Stomach (tissue), 9 donors: ENCODE measurements around the gene GADD45A. TPM values are rescaled to one million over a fixed set of nuclear protein-coding genes. Genes with fewer than 3 reads are reported as not detected.

Experiments
- DNase-seq, 2 donors: peaks; one replicate each; pipeline versions ENCODE4 v3.0.0 to v3.0.0-alpha.2; 2013 to 2019
- H3K27ac ChIP-seq, 5 donors: fragments of 200-600 bp in 4 of 5; sonication (generic) in 4 of 5; one replicate each; pipeline ENCODE4 v1.5.1; 2013 to 2019; ENCODE audit warnings: mild to moderate bottlenecking in 1 of 5, moderate library complexity in 1 of 5
- H3K27me3 ChIP-seq, 3 donors: fragments of 200-600 bp; sonication (generic); one replicate each; pipeline ENCODE4 v1.5.1; 2017 to 2019; ENCODE audit warnings: mixed run types in 1 of 3
- H3K36me3 ChIP-seq, 4 donors: fragments of 200-600 bp; sonication (generic); 1 replicate in 3 of 4; 2 replicates in 1 of 4; pipeline ENCODE4 v1.5.1; 2016 to 2019
- H3K4me1 ChIP-seq, 4 donors: fragments of 200-600 bp; sonication (generic); one replicate each; pipeline ENCODE4 v1.5.1; 2016 to 2019
- H3K4me3 ChIP-seq, 4 donors: fragments of 200-600 bp; sonication (generic) in 3 of 4; one replicate each; pipeline ENCODE4 v1.5.1; 2016 to 2019; ENCODE audit warnings: mild to moderate bottlenecking in 1 of 4
- H3K9me3 ChIP-seq, 4 donors: fragments of 200-600 bp; sonication (generic); one replicate each; pipeline ENCODE4 v1.5.1; 2016 to 2019
- CTCF ChIP-seq, 7 experiments: fragments of 450-650 bp in 4 of 7; fragments of 200-600 bp in 3 of 7; sonication (generic) in 3 of 7; IDR thresholded peaks; one replicate each; pipeline ENCODE4 v1.5.1; 2016 to 2019; ENCODE audit warnings: antibody characterized with exemption in 7 of 7, control low read depth in 2 of 7, mild to moderate bottlenecking in 1 of 7
- EP300 ChIP-seq: sonication (generic); formaldehyde crosslinking; IDR thresholded peaks from one replicate; pipeline ENCODE4 v1.6.1; 2017; ENCODE audit warnings: antibody characterized with exemption
- POLR2A ChIP-seq, 4 donors: fragments of 450-650 bp; IDR thresholded peaks; one replicate each; pipeline ENCODE4 v1.6.1; 2016; ENCODE audit warnings: antibody characterized with exemption in 4 of 4, control low read depth in 2 of 4, mild to moderate bottlenecking in 1 of 4, moderate library complexity in 1 of 4
- POLR2AphosphoS5 ChIP-seq, 3 donors: sonication (generic); formaldehyde crosslinking; IDR thresholded peaks; one replicate each; pipeline ENCODE4 v1.6.1; 2016; ENCODE audit warnings: antibody characterized with exemption in 3 of 3
- WGBS, 5 donors: extraction: QIAGEN DNeasy Blood & Tissue Kit in 3 of 5; methylation state at CpG; one replicate each; pipeline versions ENCODE4 v1.1.5 to v1.1.7; 2013 to 2018; 5-methylcytosine and 5-hydroxymethylcytosine counted together
- intact Hi-C: fragments of 100-400 bp; cut with DNase I; formaldehyde crosslinking; loops from one replicate; pipeline ENCODE4 v1.15.1; 2023; ENCODE audit warnings: low total_unique reads
- polyA plus RNA-seq, 3 donors: library from polyadenylated mRNA; stranded (reverse); fragments of 200-250 nt; gene quantifications; one replicate each; pipeline ENCODE4 v1.2.3, GENCODE V29; 2013
- total RNA-seq, 5 donors: library from RNA; depleted of rRNA; stranded (reverse); fragments of >200 nt; gene quantifications; one replicate each; pipeline versions ENCODE4 v1.1.0 to v1.2.3, GENCODE V29; 2014 to 2016
- donor health status: healthy with polysubstance abuse.
- donor health status: Bipolar disorder and iron deficiency.
- donor health status: healthy.

GADD45A gene
- total and polyA plus RNA-seq, 8 donors, result 4.7 to 84.8 (median 38.4) TPM

GRCh38 chr1:67675800-67676199 lies 9.2 kb upstream of the GADD45A start:
- intact Hi-C loops, result no loop called here
- 70 to 84% (median 75%) methylated on average over 2 of the region's 2 CpGs for WGBS, 5 donors
- Histone ChIP-seq H3K27ac (no peak overlapping the region), H3K9me3 (no peaks in the 10 kb centered on the region), H3K27me3 (no peaks in the 10 kb centered on the region), H3K4me3 (no peak overlapping the region), H3K36me3 (no peaks in the 10 kb centered on the region), H3K4me1 (peaks cover 0 to 6% (median 2%) of the 10 kb centered on the region in 4 donors)
- TF ChIP-seq POLR2AphosphoS5 (IDR thresholded peaks at IDR 0.05) (no peak), EP300 (no peak), CTCF (IDR thresholded peaks at IDR 0.05) (no peak), POLR2A (IDR thresholded peaks at IDR 0.05) (no peak)
- DNase-seq, result no peak

- no peaks in the 10 kb centered on the region for H3K27me3 ChIP-seq
- intact Hi-C loops, result no loop called here
- no peaks in the 10 kb centered on the region for H3K36me3 ChIP-seq
- peaks cover 0 to 6% (median 2%) of the 10 kb centered on the region in 4 donors for H3K4me1 ChIP-seq
- H3K27ac ChIP-seq, result no peak overlapping the region
- 78 to 94% (median 88%) methylated on average over 2 of the region's 2 CpGs for WGBS, 5 donors
- no peak overlapping the region for H3K4me3 ChIP-seq
- no peak for TF ChIP-seq POLR2AphosphoS5 (IDR thresholded peaks at IDR 0.05)
- H3K9me3 ChIP-seq, result no peaks in the 10 kb centered on the region
- DNase-seq, result no peak
Measured at GRCh38 chr1:67676287-67676686, 8.7 kb upstream of the GADD45A start.

GRCh38 chr1:67676946-67677345 lies 8.1 kb upstream of the GADD45A start:
- Histone ChIP-seq H3K4me1 (peaks cover 0 to 6% (median 2%) of the 10 kb centered on the region in 4 donors), H3K4me3 (no peak overlapping the region), H3K27ac (no peak overlapping the region), H3K9me3 (no peaks in the 10 kb centered on the region), H3K27me3 (no peaks in the 10 kb centered on the region), H3K36me3 (no peaks in the 10 kb centered on the region)
- TF ChIP-seq POLR2A (IDR thresholded peaks at IDR 0.05) (no peak), POLR2AphosphoS5 (IDR thresholded peaks at IDR 0.05) (no peak), CTCF (IDR thresholded peaks at IDR 0.05) (no peak), EP300 (no peak)
- DNase-seq, result no peak
- intact Hi-C loops, result no loop called here
- 55 to 77% (median 66%) methylated on average over 2 of the region's 2 CpGs for WGBS, 5 donors

- no peaks in the 10 kb centered on the region for H3K27me3 ChIP-seq
- intact Hi-C loops, result no loop called here
Measured at GRCh38 chr1:67677408-67677807, 7.6 kb upstream of the GADD45A start.

More at GRCh38 chr1:67677408-67677807, 7.6 kb upstream of the GADD45A start:
- no peak for TF ChIP-seq POLR2A (IDR thresholded peaks at IDR 0.05)
- no peak for TF ChIP-seq CTCF (IDR thresholded peaks at IDR 0.05)
- TF ChIP-seq POLR2AphosphoS5 (IDR thresholded peaks at IDR 0.05), result no peak
- no peak for TF ChIP-seq EP300
- no peak for DNase-seq
- Histone ChIP-seq H3K9me3 (no peaks in the 10 kb centered on the region), H3K4me1 (peaks cover 0 to 6% (median 2%) of the 10 kb centered on the region in 4 donors), H3K4me3 (no peak overlapping the region), H3K27ac (no peak overlapping the region), H3K36me3 (no peaks in the 10 kb centered on the region)
- WGBS, 5 donors, result 84 to 97% (median 94%) methylated on average over 2 of the region's 2 CpGs
